Measurements from ENCODE around the gene ARHGEF11.

ARHGEF11 gene

DNA sequence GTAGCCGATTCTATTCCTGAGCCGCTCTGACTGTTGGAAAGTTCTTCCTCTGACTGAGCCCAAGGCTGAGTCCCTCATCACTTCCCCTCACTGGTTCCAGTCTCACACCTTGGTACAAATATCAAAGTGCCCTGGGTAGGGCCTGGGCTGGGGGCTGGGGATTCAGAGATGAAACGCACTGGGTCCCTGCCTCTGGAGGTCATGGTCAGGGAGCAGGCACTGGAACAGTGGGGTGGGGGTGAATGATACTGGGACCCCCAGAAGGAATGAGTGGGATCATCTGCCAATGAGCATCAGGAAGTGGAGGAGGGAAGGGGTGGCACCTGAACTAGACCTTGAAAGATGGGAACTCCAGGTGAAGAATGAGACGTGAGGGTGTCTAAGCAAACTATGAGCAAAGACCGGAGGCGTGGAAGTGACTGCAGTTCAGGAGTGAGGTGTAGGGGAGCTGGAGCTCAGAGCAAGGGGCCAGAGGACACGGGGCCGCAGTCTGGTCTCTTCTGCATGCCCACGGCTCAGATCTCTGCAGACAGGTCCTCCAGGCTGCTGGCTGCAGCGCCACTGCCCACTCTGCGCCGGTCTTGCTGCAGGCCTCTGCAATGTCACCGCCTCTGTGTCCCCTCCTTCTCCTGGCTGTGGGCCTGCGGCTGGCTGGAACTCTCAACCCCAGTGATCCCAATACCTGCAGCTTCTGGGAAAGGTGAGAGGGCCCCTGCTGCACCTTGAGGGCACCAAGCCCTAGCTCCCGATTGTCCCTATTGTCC, 142.0 kb downstream of the ARHGEF11 start:
- TF ChIP-seq, protein P1, sequence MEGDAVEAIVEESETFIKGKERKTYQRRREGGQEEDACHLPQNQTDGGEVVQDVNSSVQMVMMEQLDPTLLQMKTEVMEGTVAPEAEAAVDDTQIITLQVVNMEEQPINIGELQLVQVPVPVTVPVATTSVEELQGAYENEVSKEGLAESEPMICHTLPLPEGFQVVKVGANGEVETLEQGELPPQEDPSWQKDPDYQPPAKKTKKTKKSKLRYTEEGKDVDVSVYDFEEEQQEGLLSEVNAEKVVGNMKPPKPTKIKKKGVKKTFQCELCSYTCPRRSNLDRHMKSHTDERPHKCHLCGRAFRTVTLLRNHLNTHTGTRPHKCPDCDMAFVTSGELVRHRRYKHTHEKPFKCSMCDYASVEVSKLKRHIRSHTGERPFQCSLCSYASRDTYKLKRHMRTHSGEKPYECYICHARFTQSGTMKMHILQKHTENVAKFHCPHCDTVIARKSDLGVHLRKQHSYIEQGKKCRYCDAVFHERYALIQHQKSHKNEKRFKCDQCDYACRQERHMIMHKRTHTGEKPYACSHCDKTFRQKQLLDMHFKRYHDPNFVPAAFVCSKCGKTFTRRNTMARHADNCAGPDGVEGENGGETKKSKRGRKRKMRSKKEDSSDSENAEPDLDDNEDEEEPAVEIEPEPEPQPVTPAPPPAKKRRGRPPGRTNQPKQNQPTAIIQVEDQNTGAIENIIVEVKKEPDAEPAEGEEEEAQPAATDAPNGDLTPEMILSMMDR (IDR thresholded peaks at IDR 0.05; ENCODE audit: borderline replicate concordance, insufficient read depth, low read depth, low read length): no peak
- H3K4me3 ChIP-seq (ENCODE audit: low read depth, low read length): no peak overlapping the region

DNA sequence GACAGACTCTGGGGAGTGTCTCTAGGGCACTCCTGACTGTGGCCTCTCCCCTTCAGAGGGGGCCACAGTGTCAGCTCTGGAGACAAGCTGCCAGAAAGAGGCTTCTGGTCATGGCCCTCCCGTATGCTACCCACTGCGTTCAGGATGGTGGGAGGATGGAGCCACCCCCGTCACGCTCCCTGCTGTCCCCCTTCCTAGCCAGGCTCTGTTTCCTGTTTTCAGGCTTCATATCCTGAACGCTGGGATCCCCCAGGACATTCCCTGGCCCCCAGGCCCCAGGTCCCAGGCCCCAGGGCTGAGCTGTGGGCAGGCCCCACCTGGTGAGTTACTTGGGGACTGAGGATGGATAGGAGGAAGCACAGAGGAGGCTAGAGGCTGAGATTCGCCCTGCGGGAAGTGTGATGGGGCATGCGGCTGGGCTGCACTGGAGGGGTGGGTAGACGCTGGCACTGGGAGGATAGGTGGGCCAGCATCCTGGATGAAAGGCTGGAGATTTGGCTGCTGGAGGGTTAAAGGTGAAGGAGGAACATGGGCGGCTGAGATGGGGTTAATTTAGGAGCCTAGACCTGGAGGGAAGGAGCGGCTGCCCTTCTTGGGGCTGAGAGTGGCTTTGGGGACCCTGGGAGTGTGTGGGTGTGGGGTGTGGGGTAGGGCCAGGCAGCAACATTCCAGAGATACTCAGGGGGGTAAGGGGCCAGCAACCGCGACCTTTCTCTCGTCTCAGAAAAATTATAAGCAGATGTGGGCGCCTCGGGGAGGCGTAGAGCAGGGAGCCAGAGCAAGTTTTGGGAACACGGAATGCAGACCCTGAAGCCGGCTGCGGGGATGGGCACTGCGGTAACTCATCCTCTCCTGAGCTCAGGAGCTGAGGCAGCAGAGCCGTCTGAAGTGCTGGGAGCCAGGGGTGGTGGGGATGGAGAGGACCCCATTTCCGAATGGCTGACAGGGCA, 143.3 kb downstream of the ARHGEF11 start:
- no peak overlapping the region for H3K4me3 ChIP-seq (ENCODE audit: low read depth, low read length)
- TF ChIP-seq, protein P1 (IDR thresholded peaks at IDR 0.05; ENCODE audit: borderline replicate concordance, insufficient read depth, low read depth, low read length): no peak

DNA sequence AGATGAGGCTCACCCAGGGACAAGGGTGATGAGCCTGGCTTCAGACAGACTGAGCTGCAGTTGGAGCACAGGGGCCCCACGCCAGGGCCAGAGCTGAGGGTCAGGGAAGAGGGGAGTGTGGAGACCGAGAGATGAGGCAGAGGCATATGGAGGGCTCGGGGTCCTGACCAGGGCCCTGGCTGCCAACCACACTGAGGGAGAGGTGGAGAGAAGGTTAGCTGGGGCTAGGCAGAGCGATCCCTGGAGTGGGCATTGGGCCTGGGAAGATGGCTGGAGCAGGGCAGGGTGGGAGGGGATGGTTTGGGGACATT, 144.0 kb downstream of the ARHGEF11 start:
- H3K4me3 ChIP-seq (ENCODE audit: low read depth, low read length): no peak overlapping the region
- TF ChIP-seq, protein P1 (IDR thresholded peaks at IDR 0.05; ENCODE audit: borderline replicate concordance, insufficient read depth, low read depth, low read length): no peak

DNA sequence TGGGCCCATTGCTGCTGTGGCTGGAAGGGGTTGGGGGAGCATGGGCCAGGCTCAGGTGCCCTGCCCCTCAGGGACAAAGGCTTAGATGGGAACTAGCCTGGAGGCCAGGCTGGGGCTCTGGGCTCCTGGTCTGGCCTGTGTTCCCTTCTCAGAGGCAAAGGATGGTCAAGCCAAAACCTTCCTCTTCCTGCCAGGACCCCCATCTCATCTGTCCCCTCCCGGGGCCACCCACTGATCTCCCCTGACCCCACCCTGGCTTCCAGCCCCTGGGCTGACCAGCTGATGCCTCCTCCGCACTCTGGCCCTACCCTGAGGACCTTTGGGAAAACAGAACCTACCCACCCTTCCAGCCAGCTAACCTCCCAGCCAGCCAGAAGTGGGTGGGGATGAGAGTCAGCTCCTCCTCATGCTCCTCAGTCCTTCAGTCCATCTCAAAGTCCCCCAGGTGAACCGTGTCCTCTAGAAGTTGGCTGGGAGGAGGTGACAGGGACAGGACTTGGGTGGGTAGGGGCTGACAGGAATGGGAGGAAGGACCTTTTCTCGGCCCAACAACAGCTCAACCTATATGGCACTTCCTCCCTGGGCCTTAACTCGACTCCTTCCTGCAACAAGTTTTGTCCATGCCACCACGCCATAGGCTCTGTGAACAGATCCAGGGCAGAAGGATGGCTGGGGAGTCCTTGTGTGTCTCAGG, 144.5 kb downstream of the ARHGEF11 start:
- TF ChIP-seq, protein P1 (IDR thresholded peaks at IDR 0.05; ENCODE audit: borderline replicate concordance, insufficient read depth, low read depth, low read length): no peak
- no peak overlapping the region for H3K4me3 ChIP-seq (ENCODE audit: low read depth, low read length)

DNA sequence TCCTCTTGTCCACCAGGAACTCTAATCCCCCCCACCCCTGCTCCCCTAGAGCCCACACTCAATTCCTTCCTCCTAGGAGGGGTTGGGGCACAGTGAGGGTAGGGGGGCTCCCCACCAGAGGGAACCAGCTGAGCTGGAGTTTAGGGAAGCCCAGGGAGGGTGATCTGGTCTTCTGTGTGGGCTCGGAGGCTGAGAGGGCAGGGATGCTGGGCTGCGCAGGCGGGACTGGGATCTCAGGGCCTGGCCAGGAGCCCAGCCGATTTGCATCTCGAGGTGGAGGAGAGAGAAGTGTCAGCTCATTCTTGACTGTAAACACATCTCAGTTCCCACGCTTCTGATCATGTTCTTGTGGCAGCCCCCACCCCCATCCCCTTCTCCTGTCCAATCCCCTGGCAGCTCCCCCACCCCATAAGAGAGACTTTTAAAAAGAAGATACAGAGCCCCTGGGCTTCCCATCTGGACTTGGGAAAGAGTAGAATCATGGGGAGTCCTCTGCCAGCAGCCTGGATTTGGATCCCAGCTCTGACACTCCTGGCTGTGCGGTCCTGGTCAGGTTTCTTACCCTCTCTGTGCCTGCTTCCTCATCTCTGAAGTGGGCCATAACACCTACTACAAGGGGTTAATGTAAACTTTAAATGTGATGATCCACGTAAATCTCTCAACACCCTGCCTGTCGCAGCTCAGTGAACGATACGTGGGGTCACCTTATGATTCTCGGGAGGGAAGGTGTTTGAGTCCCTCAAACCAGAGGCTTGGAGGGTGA, 145.4 kb downstream of the ARHGEF11 start:
- no peak overlapping the region for H3K4me3 ChIP-seq (ENCODE audit: low read depth, low read length)
- TF ChIP-seq, protein P1 (IDR thresholded peaks at IDR 0.05; ENCODE audit: borderline replicate concordance, insufficient read depth, low read depth, low read length): no peak

DNA sequence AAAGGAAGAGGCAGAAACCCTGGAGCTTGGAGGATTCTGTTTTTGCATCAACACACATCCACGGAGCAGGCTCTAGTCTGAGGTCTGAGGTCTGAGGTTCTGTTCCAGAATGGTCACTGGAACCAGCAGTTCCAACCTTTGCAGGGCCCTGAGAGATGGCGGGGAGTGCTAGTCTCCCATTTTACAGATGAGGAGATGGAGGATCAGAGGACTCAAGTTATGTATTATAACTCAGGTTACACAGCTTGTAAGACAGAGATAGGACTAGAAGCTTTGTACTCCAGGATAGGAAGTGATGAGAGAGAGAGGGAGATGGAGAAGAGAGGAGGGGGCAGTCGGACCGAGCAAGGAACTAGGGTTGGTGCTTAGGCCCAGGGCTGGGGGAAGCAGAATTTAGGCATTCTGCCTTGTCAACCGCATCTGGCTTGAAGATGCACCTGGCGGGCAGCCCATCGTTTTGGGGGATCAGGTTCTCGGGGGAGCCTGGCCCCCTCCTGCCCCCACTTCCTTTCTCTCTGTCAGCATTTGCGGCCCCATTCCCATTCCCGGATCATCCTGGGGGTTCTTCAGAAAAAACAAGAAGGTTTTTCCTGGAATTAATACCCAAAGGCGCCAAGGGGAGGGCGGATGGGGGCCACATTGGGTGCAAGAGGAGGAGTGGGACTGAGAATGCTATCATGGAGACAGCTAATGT, 146.4 kb downstream of the ARHGEF11 start:
- no peak overlapping the region for H3K4me3 ChIP-seq (ENCODE audit: low read depth, low read length)
- TF ChIP-seq, protein P1 (IDR thresholded peaks at IDR 0.05; ENCODE audit: borderline replicate concordance, insufficient read depth, low read depth, low read length): no peak

Measured in GM12875 (cell line).